HFFc6 (cell line): ENCODE results near the gene SNX30. TPM values are rescaled to one million over a fixed set of nuclear protein-coding genes. Genes with fewer than 3 reads are reported as not detected.

Experiments
- DNase-seq: peaks from one replicate; pipeline ENCODE4 v3.0.0-alpha.2; 2018
- H3K27ac Mint-ChIP-seq: 2 replicates; pipeline ENCODE4 v1.8.0; 2020; ENCODE audit warnings: mild to moderate bottlenecking, mixed read lengths
- H3K27me3 Mint-ChIP-seq: 2 replicates; pipeline ENCODE4 v1.8.0; 2021; ENCODE audit warnings: mild to moderate bottlenecking, moderate library complexity, mixed read lengths; ENCODE audit not compliant: insufficient read depth
- H3K36me3 Mint-ChIP-seq: 2 replicates; pipeline ENCODE4 v1.8.0; 2021; ENCODE audit warnings: low read depth, mixed read lengths
- H3K4me1 Mint-ChIP-seq: 2 replicates; pipeline ENCODE4 v1.8.0; 2020; ENCODE audit warnings: low read depth, mixed read lengths
- H3K4me3 Mint-ChIP-seq: 2 replicates; pipeline ENCODE4 v1.8.0; 2020; ENCODE audit warnings: mild to moderate bottlenecking, moderate library complexity, mixed read lengths
- H3K9me3 Mint-ChIP-seq: 2 replicates; pipeline ENCODE4 v1.8.0; 2020; ENCODE audit warnings: mild to moderate bottlenecking, mixed read lengths
- CTCF ChIP-seq: fragments of 200-600 bp; sonication (generic); IDR thresholded peaks from 2 replicates; pipeline ENCODE4 v1.5.0; 2021; ENCODE audit warnings: antibody characterized with exemption, mild to moderate bottlenecking
- total RNA-seq, 6 experiments: library from RNA; stranded (reverse); fragmentation: NEBNext Ultra II Directional; extraction: Animal tissue kit (Norgen Biotek cat#: 25700); gene quantifications; 2 replicates in 1 of 6; 3 replicates in 5 of 6; pipeline ENCODE4 v1.2.3, GENCODE V29; 2021

Gene SNX30
- total RNA-seq, 6 experiments from 2014 or later, result 11.1 to 14.9 (median 13.9) TPM

- TF ChIP-seq CTCF, result no peak
- H3K27me3 Mint-ChIP-seq, result peaks cover 1% of the 10 kb centered on the region; the same call in 1 of the 2 replicates
- no peak for DNase-seq
- no peaks in the 10 kb centered on the region for H3K9me3 Mint-ChIP-seq
- H3K4me3 Mint-ChIP-seq, result no peak overlapping the region
- no peak overlapping the region for H3K27ac Mint-ChIP-seq
- H3K4me1 Mint-ChIP-seq, result peaks cover 29% of the 10 kb centered on the region
- H3K36me3 Mint-ChIP-seq, result no peaks in the 10 kb centered on the region
These were observed 33.6 kb downstream of the SNX30 start for GRCh38 chr9:112784020-112784785.

DNA sequence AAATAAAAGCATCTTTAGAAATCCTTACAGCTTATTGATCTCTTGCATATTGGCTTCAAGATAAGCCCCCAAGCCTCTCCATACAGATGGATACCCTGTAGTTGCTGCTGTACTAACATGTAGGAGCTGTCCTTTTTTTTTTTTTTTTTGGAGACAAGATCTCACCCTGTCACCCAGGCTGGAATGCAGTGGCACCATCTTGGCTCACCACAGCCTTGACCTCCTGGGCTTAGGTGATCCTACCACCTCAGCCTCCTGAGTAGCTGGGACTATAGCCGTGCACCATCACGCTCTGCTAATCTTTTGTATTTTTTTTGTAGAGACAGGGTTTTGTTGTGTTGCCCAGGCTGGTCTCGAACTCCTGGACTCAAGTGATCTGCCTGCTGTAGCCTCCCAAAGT is 35.4 kb downstream of the SNX30 start:
- no peaks in the 10 kb centered on the region for H3K27me3 Mint-ChIP-seq
- TF ChIP-seq CTCF, result no peak
- H3K4me1 Mint-ChIP-seq, result peaks cover 36% of the 10 kb centered on the region
- no peak overlapping the region for H3K27ac Mint-ChIP-seq
- DNase-seq, result no peak
- H3K36me3 Mint-ChIP-seq, result no peaks in the 10 kb centered on the region
- H3K4me3 Mint-ChIP-seq, result no peak overlapping the region
- H3K9me3 Mint-ChIP-seq, result no peaks in the 10 kb centered on the region

- Mint-ChIP-seq H3K27me3 (no peaks in the 10 kb centered on the region), H3K9me3 (no peaks in the 10 kb centered on the region), H3K36me3 (no peaks in the 10 kb centered on the region), H3K4me3 (no peak overlapping the region), H3K4me1 (peaks cover 32% of the 10 kb centered on the region), H3K27ac (no peak overlapping the region)
- DNase-seq, result no peak
- TF ChIP-seq CTCF, result no peak
These were observed 36.4 kb downstream of the SNX30 start for GRCh38 chr9:112786829-112787520.

GRCh38 chr9:112787978-112788377 is 37.4 kb downstream of the SNX30 start:
- no peaks in the 10 kb centered on the region for H3K27me3 Mint-ChIP-seq
- no peak overlapping the region for H3K4me3 Mint-ChIP-seq
- H3K27ac Mint-ChIP-seq, result no peak overlapping the region
- H3K4me1 Mint-ChIP-seq, result peaks cover 36% of the 10 kb centered on the region
- no peaks in the 10 kb centered on the region for H3K36me3 Mint-ChIP-seq
- DNase-seq, result no peak
- TF ChIP-seq CTCF, result no peak
- no peaks in the 10 kb centered on the region for H3K9me3 Mint-ChIP-seq

- H3K9me3 Mint-ChIP-seq, result no peaks in the 10 kb centered on the region
- DNase-seq, result peak; percentile 39
- TF ChIP-seq CTCF, result no peak
- no peaks in the 10 kb centered on the region for H3K36me3 Mint-ChIP-seq
- H3K4me1 Mint-ChIP-seq, result peaks cover 37% of the 10 kb centered on the region
- no peak overlapping the region for H3K27ac Mint-ChIP-seq
- H3K4me3 Mint-ChIP-seq, result no peak overlapping the region
- no peaks in the 10 kb centered on the region; the same call in 1 of the 2 replicates for H3K27me3 Mint-ChIP-seq
These were observed 38.9 kb downstream of the SNX30 start for GRCh38 chr9:112789473-112789872.
